GM19467 (cell line): Measurements from ENCODE around the gene USB1.

Experiments
- ATAC-seq: cut with Tn5 transposase; IDR thresholded peaks from one replicate; pipeline ENCODE4 v1.9.1; 2021; ENCODE audit warnings: mild to moderate bottlenecking, moderate library complexity; ENCODE audit not compliant: unreplicated experiment

Gene USB1, protein sequence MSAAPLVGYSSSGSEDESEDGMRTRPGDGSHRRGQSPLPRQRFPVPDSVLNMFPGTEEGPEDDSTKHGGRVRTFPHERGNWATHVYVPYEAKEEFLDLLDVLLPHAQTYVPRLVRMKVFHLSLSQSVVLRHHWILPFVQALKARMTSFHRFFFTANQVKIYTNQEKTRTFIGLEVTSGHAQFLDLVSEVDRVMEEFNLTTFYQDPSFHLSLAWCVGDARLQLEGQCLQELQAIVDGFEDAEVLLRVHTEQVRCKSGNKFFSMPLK

DNA sequence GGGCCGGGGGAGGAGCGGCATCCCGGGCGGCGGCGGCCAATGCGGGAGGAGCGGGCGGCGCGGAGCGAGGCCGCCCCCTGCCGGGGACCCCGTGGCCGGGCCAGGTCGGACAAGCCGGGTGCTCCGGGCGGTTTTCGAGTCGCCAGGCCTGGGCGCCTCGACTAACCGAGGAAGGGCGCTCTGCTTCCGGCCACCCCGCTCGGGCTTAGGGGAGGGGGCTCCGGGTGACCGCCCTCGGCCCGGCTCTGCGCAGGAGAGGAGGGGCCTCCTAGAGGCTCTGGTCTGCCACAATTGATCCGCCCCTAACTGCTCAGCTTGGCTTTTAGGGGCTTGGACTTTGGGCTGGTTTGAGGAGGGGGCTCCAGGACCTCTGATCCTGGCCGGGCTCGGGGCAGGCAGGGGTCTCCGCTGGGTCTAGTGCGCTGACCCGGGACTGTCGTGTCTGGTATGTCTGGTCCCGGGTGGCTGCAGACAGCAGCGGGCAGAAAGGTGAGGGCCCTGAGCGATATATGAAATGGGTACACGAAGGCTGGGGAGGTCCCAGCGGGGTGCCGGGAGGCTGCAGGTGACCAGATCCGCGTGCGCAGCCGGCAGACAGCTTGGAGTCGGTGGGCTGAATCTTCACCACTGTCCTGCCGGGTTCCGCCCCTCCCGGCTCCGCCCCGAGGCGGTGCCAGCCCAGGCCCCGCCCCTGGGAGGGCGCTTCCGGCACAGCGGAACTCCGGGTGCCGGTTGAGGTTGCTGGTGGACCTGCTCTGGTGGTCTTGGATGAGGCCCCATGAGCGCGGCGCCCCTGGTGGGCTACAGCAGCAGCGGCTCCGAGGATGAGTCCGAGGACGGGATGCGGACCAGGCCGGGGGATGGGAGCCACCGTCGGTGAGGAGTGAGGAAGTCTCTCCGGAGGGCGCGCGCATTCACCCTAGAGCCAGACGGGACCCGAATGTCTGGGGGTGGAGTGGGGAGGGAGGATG is at the start of gene USB1:
Gene USB1, plus strand, starts transcription at position 702 of the 971 bp plus-strand sequence. Its CDS starts 77 bp downstream, at position 779.
- peak; percentile 76 for ATAC-seq

DNA sequence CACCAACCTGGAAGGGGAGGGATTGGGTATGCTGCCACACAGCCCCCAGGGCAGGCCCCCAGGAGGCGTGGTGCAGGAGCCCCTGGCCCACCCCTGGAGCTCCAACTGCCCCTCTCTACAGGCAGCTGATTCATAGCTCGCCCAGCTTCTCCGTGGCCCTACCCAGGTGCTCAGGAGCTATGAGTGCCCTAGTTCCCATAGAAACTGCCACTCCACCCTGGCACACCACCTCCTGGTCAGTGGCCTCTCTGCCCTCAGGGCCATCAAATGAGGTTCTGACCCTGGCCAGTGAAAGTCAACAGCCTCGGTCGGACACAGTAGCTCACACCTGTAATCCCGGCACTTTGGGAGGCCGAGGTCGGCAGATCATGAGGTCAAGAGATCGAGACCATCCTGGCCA is 48.3 kb upstream of the USB1 start:
- ATAC-seq, result no peak

DNA sequence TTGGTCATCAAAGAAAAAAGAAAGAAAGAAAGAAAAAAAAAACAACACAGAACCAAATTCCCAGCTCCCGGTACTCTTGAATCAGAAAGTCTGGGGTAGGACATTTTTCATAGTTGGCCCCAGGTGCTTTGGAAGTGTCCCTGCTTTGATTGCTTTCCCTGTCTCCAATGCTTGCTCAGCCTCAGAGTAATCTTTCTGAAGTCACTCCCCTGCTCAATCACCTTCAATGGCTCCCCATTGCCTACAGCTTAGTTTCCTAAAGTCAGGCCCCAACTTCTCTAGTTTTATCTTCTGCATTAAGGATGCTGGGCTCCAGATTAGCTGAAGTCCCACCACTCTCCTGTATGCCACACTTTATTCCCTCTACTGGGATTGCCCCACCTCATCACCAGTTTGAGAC is 47.4 kb upstream of the USB1 start:
- no peak for ATAC-seq

DNA sequence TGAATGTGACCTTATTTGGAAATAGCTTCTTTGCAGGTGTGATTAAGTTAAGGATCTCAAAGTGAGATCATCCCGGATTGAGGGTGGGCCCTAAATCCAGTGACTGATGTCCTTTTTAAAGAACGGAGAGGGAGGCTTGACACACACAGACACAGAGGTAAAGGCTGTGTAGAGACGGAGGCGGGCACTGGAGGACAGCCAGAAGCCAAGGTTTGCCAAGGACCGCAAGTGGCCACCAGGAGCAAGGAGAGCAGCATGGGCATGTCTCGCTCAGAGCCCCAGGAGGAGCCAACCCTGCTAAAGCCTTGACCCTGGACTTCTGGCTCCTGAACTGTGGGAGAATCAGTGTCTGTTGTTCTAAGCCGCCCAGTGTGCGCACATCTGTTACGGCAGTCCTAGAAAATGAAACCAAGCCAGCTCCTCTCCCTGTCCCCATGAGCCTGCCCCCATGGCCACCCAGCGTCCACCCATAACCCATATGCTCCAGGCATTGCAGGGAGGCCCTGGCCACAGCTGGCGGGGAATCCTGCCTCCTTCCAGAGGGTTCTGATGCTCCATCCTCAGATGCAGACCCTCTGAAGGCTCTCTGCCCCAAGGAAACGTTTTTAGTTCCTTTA is 45.5 kb upstream of the USB1 start:
- no peak for ATAC-seq

DNA sequence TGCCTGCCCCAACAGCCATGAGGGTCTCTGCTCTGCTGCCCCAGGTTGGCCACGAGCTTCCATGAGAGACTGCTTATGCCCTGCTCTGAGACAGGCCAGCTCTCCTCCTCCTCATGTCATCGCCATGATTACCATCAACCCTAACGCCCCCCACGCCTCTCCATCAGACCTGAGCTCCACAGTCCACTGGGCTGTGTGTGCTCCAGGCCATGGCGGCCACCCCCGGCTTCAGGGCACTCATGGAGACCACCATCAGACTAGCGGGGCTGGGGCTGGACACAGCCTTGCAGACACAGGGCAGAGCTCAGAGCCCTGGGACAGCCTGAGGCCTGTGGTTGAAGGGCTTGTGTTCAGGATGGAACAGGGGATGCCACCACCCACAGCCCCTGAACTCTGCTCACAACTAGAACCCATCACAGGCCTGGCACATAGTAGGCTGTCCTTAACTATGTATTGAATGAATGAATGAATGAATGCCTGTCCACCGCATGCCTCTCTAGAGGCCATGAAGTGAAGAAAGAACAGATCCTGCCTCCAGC is 44.9 kb upstream of the USB1 start:
- no peak for ATAC-seq

DNA sequence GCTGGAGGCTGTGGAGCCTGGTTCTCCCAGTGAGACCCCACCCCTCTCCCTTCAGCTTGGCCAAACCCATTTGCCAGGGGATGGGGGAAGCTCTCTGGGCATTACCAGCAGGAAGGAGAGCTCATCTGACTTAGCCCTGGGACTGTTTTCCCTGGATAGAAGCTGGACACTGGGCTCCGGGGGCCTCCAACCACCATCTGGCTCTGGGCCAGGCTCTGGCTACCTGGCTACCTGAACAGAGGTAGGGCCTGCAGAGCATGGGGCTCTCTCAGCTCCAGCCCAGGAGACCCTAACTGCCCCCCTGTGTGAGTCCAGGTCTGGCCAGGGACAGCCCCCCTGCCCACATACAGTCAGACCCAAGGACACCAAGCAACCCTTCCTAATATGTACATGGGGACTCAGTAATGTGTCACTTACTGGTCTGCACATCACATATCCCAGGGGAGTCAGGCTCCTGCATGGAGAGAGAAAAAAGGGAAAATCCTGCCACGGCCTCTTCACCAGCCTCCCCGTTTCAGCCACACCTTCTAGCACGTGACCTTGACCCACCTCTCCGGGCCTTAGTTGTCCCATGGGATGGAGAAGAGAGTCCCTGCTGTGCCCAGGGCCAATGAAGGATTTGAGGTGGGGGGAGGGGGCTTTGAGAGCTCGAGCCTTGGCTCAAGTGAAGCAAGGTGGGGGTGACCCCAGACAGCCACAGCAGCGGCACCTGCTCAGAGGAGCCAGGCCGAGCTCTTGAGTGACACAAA is 44.1 kb upstream of the USB1 start:
- ATAC-seq, result no peak

DNA sequence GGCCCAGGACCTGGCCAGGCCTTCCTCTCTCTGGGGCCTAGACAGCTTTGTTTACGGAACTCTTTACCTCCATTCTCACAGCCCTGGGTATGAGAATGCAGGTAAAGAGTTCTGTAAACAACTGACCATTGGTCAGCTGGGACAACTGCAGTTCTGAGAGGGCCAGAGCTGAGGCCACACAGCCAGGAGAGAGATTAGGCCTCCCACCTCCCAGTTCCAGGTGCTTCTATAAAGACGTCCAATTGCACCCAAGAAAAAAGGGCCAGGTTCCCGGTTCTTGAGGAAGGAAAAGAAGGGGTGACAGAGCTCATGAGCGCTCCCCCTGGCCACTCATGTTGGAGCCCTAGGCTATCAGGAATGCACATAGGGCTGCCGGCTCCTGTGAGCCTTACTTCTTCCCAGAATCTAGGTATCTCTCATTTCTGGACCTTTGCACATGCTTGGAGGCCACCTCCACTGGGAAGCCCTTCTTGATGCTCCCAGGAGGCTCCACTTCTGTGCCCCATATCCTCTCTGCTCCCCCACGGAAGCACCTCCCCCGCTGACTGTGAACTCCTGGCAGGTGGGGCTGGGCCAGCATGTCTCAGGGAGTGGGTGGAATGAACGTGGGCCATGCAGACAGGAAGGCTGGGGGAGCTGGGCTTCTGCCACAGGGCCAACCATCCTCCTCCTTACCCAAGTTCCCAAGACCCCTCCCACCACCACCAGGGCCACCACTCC is 43.4 kb upstream of the USB1 start:
- no peak for ATAC-seq

DNA sequence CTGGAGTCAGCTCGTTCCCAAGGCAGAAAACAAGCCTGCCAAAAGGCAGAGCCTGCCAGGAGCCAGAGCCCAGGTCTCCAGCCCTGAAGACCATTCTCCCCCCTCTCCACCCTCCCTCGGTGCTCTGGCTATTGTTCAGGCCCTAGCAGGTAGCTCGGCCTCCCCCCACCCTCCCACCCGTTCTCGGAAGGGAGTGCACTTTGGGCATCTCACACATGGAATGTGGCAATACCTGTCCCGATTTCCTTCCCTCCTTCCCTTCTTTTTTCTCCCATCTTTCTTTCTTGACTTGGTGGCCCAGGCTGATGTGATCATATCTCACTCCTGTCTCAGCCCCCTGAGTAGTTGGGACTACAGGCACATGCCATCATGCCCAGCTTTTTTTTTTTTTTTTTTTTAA is 42.7 kb upstream of the USB1 start:
- no peak for ATAC-seq

DNA sequence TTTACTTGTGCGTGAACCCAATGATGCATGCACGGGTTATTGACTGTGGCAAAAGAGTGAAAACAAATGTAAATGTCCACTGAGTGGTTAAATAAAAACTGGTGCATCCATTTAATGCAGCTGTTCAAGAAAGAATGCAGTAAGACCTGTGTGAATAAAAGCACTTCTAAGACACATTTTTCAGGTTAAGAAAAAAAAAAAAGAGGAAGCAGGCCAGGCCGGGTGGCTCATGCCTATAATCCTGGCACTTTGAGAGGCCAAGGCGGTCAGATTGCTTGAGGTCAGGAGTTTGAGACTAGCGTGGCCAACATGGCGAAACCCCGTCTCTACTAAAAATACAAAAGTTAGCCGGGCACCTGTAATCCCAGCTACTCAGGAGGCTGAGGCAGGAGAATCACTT is 42.1 kb upstream of the USB1 start:
- ATAC-seq, result no peak

DNA sequence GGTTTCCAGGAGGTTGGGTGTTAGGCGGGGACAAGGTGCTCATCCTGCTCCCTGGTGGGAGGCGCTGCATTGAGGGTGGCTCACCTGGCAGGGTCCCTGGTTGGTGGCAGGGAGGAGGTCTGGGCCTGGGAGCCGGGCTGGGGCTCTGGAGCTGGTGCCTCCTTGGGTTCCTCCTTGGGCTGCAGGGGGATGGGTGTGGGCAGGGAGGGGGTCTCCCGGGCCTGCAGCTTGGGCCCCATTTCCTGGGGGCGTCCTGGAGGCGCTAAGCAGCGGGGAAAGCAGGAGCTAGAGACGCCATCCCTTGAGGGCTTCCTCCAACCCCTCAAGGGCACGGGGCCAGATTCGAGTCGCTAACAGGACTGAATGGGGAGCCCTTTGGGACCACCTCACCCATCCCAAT is 41.4 kb upstream of the USB1 start:
- no peak for ATAC-seq

DNA sequence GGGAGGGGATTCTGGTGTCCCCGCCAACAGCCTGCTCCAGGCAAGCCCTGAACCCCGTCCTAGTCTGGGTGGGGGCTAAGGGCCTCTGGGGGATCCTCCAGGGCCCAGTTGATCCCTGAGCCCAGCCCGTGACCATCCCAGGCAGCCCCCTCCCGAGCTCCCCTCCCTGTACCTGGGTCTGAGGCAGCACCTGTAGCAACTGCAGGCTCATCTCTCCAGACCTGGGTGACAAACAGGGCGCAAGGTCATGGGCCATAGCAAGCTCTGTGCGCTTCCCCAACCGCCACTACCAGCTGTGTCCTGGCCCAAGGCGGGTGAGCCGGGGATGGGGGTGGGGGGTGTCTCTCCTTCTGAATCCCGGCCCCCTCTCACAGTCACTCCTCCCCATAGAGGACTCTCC is 40.9 kb upstream of the USB1 start:
- ATAC-seq, result no peak

DNA sequence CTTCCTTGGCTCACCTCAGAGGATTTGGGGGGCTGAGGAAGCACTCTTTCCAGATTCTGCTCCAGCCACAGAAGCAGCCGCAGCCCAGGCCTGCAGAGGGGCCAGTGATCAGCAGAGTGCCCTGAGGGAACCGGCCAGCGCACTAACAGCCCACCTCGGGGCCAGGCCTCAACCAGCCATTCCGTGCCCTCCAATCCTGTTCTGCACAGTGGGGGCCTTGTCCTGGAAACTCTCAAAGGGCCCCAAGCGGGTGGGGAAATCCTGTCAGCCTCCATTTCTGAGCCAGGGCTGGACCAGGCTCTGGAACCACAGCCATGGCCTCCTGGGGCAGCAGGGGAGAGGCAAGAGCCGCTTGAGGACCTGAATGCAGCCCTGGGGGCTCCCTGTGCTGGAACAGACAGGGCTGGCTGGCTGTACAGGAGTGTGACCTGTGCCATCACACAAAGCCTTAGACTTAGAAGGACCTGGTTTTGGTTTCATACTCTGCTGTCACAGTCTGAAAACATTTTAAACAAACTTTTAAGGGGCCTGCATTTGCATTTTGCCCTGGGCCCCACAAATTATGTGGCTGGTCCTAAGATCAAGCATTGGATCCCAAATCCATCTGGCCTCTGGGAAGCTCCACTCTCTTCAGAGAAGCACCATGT is 40.3 kb upstream of the USB1 start:
- ATAC-seq, result no peak

DNA sequence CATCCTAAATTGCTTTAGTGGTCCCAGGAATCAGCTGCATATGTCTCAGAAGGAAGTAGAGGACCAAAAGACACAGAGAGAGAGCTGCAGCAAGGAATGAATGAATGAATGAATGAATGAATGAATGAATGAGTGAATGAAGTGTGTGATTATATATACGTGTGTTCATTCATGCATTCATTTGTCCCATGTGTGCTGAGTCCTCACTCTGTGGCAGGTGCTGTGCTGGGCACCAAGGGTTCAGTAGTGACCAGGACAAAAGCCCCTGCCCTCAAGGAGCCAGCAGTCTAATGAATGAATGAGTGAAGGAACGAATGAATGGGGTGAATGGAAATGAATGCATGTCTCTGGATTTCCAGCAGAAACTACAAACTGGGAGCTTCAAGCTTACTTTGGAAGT is 39.7 kb upstream of the USB1 start:
- no peak for ATAC-seq

DNA sequence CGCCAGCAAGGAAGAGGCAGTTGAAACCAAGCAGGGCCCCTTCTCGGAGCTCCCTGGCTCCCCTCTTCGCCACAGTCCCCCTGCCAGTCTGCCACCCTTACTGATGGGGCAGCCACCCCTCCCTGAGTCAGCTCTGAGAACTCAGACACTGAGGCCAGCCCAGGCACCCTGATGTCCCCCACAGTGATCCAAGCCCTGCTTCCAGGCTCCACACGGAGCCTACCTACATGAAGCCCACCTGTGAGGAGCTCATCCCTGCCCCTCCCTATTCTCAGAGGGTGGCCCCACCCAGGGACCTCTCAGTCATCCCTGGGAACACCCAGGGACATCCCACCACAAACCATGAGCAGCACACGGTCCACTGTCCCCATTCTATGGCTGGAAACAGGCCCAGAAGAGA is 39.2 kb upstream of the USB1 start:
- no peak for ATAC-seq

DNA sequence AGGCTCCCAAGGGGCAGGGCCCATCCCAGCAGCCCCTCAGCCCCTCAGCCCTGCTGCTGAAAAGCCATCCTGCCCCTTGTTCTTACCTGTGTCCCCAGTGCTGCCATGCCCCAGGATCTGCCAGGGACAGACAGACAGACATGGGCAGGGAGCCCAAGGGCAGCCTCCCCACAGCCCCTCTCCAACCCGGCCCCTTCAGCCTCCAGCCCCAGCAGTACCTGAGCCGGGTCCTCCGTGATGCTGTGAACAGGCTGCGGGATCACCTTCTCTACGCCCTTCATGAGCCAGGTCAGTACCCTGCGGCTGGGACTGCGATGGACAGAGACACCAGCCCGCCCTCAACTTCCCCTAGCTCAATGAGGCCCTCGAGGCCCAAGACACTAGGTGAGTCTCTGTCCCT is 38.5 kb upstream of the USB1 start:
- ATAC-seq, result no peak

DNA sequence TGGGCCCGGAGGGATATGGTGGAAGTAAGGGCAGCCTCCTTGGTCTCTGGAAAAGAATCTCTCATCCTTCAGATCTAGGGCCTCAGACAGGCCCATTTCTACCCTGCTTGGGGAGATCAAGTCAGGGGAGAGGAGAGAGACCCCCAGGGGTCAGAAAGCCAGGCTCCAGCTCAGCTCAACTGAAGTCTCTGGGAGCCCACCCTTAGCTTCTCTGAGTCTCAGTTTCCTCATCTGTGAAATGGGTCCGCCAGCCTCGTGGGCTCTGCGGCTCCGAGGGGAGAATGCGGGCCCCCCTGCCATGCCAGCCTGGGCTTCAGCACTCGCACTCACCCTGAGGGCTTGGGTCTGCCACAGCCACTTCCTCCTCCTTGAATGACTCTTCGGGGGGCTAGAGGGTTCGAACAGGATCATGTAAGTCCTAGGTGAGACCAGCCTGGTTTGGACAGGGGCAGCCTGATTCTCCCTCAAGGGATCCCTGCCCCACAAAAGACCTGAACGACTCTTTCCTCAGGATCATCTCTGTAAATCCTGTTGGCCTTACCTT is 37.0 kb upstream of the USB1 start:
- ATAC-seq, result no peak

DNA sequence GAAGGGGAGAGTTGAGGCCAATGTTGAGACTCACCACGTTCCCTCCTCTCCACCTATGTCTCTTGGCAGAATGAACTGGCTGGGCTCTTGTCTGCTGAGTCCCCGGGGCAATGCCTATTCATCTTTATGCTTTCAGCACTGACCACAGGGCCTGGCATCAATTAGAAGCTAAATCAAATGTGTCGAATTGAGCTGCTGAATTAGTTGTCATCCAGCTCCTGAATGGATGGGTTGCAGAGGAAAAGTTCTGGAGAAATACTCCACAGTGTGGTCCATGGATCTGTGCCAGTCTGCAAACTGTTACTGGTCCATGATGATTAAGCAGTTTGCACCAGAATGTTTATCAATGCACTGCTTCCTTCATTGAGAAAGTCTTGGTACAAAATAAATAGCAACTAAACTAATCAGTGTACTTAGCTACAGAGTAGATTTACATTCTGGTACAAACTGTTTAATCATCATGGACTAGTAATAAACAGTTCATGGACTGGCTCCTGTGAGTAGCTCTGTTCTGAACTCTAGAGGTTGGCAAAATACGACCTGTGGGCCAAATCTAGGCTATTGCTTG is 34.9 kb upstream of the USB1 start:
- ATAC-seq, result no peak

DNA sequence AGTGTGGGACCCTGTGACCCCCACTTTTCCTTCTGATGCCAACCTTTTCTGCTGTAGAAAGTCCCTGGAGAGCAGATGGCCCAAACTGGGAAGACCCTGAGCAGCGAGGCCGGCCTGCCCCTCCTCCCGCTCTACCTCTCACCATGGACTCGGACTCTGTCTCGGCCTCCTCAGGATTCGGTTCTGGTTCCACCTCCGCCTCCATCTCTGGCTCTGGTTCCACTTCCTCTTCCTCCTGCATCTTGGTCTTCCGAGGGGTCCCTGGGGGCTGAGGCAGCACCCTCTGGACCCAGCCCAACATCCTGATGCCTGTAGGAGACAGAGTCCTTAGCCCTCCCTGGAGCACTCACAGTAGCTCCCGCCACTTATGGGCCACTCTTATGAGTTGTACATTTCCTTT is 34.2 kb upstream of the USB1 start:
- no peak for ATAC-seq

DNA sequence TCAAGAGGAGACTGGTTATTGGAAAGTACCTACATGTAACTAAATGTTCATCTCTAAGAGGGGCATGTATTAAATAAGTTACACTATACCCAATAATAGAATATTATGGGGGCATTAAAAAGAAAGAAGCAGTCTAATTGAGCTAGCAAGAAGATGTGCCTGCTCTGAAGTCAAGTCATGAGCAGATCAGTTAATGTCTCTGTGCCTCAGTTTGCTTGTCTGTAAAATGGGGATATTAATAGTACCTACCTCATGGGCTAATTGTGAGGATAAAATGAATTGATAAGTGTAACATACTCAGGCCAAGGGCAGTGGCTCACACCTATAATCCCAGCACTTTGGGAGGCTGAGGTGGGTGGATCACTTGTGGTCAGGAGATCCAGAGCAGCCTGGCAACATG is 33.3 kb upstream of the USB1 start:
- ATAC-seq, result no peak
